ENCODE data around the gene SOX2.

Gene SOX2

DNA sequence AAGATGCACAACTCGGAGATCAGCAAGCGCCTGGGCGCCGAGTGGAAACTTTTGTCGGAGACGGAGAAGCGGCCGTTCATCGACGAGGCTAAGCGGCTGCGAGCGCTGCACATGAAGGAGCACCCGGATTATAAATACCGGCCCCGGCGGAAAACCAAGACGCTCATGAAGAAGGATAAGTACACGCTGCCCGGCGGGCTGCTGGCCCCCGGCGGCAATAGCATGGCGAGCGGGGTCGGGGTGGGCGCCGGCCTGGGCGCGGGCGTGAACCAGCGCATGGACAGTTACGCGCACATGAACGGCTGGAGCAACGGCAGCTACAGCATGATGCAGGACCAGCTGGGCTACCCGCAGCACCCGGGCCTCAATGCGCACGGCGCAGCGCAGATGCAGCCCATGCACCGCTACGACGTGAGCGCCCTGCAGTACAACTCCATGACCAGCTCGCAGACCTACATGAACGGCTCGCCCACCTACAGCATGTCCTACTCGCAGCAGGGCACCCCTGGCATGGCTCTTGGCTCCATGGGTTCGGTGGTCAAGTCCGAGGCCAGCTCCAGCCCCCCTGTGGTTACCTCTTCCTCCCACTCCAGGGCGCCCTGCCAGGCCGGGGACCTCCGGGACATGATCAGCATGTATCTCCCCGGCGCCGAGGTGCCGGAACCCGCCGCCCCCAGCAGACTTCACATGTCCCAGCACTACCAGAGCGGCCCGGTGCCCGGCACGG is 991 bp downstream of the SOX2 start:
- peaks cover 13 to 99% of the 10 kb centered on the region in 2 donors for H3K27me3 ChIP-seq
- intact Hi-C loops (cut with DNase I; ENCODE audit: low total_unique reads): loop anchor here (5.0 kb wide), 1 partner anchor 975 kb away; no protein-coding TSS in a partner anchor

DNA sequence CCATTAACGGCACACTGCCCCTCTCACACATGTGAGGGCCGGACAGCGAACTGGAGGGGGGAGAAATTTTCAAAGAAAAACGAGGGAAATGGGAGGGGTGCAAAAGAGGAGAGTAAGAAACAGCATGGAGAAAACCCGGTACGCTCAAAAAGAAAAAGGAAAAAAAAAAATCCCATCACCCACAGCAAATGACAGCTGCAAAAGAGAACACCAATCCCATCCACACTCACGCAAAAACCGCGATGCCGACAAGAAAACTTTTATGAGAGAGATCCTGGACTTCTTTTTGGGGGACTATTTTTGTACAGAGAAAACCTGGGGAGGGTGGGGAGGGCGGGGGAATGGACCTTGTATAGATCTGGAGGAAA is 1.5 kb downstream of the SOX2 start:
- Histone ChIP-seq H3K9me3 (no peaks in the 10 kb centered on the region), H3K27me3 (peaks cover 13 to 99% of the 10 kb centered on the region in 2 donors), H3K36me3 (no peaks in the 10 kb centered on the region), H3K4me3 (no peak overlapping the region), H3K4me1 (peaks cover 0 to 32% (median 21%) of the 10 kb centered on the region in 4 donors), H3K27ac (no peak overlapping the region)
- TF ChIP-seq, protein P1, sequence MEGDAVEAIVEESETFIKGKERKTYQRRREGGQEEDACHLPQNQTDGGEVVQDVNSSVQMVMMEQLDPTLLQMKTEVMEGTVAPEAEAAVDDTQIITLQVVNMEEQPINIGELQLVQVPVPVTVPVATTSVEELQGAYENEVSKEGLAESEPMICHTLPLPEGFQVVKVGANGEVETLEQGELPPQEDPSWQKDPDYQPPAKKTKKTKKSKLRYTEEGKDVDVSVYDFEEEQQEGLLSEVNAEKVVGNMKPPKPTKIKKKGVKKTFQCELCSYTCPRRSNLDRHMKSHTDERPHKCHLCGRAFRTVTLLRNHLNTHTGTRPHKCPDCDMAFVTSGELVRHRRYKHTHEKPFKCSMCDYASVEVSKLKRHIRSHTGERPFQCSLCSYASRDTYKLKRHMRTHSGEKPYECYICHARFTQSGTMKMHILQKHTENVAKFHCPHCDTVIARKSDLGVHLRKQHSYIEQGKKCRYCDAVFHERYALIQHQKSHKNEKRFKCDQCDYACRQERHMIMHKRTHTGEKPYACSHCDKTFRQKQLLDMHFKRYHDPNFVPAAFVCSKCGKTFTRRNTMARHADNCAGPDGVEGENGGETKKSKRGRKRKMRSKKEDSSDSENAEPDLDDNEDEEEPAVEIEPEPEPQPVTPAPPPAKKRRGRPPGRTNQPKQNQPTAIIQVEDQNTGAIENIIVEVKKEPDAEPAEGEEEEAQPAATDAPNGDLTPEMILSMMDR (IDR thresholded peaks at IDR 0.05): no peak
- intact Hi-C loops (cut with DNase I; ENCODE audit: low total_unique reads): loop anchor here (5.0 kb wide), 1 partner anchor 974 kb away; no protein-coding TSS in a partner anchor
- DNase-seq: no peak

More for the DNA sequence above, 991 bp downstream of the SOX2 start:
- Histone ChIP-seq H3K4me3 (peak overlapping the region; percentile 27 to 38), H3K4me1 (peaks cover 0 to 32% (median 21%) of the 10 kb centered on the region in 4 donors), H3K9me3 (no peaks in the 10 kb centered on the region), H3K27ac (no peak overlapping the region), H3K36me3 (no peaks in the 10 kb centered on the region)
- TF ChIP-seq, protein P1 (IDR thresholded peaks at IDR 0.05): no peak
- no peak for DNase-seq

DNA sequence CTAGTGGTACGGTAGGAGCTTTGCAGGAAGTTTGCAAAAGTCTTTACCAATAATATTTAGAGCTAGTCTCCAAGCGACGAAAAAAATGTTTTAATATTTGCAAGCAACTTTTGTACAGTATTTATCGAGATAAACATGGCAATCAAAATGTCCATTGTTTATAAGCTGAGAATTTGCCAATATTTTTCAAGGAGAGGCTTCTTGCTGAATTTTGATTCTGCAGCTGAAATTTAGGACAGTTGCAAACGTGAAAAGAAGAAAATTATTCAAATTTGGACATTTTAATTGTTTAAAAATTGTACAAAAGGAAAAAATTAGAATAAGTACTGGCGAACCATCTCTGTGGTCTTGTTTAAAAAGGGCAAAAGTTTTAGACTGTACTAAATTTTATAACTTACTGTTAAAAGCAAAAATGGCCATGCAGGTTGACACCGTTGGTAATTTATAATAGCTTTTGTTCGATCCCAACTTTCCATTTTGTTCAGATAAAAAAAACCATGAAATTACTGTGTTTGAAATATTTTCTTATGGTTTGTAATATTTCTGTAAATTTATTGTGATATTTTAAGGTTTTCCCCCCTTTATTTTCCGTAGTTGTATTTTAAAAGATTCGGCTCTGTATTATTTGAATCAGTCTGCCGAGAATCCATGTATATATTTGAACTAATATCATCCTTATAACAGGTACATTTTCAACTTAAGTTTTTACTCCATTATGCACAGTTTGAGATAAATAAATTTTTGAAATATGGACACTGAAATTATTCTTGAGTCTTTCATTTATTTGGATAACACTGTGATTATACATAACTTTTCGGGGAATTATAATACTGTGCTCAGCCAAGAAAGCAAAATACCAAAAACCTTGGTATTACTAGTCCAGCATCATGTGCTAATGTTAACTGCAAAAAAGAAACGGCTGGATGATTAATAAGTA is 2.2 kb downstream of the SOX2 start:
- DNase-seq: no peak
- intact Hi-C loops (cut with DNase I; ENCODE audit: low total_unique reads): loop anchor here (5.0 kb wide), 1 partner anchor 973 kb away; no protein-coding TSS in a partner anchor
- H3K27me3 ChIP-seq: peaks cover 13 to 98% of the 10 kb centered on the region in 2 donors
- no peaks in the 10 kb centered on the region for H3K9me3 ChIP-seq
- no peak overlapping the region for H3K4me3 ChIP-seq
- no peak overlapping the region for H3K27ac ChIP-seq
- TF ChIP-seq, protein P1 (IDR thresholded peaks at IDR 0.05): no peak
- no peaks in the 10 kb centered on the region for H3K36me3 ChIP-seq
- peaks cover 0 to 32% (median 21%) of the 10 kb centered on the region in 4 donors for H3K4me1 ChIP-seq

DNA sequence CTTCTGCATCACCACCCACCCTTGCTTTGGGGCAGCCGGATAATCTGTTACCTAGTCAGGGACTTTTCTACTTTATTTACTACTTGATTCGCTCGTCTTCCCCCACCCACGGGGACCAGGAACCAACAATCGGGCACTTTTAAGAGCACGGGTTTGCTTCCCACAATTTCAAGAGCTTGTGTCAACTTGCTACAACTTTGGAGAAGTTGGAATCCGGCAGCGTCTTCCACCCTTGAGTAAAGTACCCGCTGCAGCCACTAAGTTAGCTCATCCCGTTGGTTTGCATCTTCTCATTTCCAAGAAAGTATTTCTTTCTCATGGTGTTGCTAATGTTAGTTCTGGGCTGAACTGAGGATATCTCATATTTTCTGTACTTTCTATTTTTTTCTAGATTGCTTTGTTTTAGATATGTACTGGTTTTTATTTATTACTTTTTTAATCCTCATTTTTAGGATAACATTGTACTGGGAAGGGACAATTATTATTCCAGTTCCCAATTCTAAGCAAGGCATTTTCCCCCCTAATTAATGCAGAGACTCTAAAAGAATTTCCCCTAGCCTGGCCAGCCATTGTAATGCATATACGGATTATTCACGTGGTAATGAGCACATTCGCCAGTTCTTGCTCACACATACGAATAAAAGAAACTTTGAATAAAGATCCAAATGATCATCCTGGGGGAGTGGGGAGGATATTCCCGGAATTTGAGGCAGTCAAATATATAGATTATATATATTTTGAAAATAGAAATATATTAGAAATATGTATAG is 4.0 kb downstream of the SOX2 start:
- TF ChIP-seq, protein P1 (IDR thresholded peaks at IDR 0.05): no peak
- H3K27me3 ChIP-seq: peaks cover 12 to 98% of the 10 kb centered on the region in 2 donors
- H3K9me3 ChIP-seq: no peaks in the 10 kb centered on the region
- H3K4me3 ChIP-seq: no peak overlapping the region
- H3K4me1 ChIP-seq: peaks cover 0 to 25% (median 19%) of the 10 kb centered on the region in 4 donors
- intact Hi-C loops (cut with DNase I; ENCODE audit: low total_unique reads): no loop called here
- no peak overlapping the region for H3K27ac ChIP-seq
- no peak for DNase-seq
- H3K36me3 ChIP-seq: no peaks in the 10 kb centered on the region

DNA sequence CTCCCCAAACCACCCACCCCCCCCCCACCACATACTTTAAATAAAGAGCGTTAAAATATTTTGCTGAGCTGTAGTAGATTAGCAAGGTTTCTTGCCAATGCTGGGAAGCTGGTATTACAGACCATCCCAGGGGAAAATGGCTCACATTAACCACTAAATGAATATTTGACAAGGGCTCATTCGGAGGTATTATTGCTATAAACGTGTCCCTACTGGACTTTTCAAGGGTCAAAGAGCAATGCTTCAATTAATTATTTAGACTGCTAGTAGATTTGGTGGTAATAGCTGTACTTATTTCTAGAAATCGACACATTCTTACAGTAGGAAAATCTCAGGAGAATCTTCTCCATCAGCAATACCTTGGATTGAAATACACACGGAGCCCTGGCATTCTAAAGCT is 5.2 kb downstream of the SOX2 start:
- Histone ChIP-seq H3K9me3 (no peaks in the 10 kb centered on the region), H3K4me1 (peaks cover 0 to 13% (median 8%) of the 10 kb centered on the region in 4 donors), H3K36me3 (no peaks in the 10 kb centered on the region), H3K4me3 (no peak overlapping the region), H3K27me3 (peaks cover 10 to 98% of the 10 kb centered on the region in 2 donors), H3K27ac (no peak overlapping the region)
- DNase-seq: no peak
- TF ChIP-seq, protein P1 (IDR thresholded peaks at IDR 0.05): no peak
- intact Hi-C loops (cut with DNase I; ENCODE audit: low total_unique reads): no loop called here

Data from tibial artery (tissue), 4 donors.